GM12878 (cell line): ENCODE measurements around the gene PDE10A. TPM values are rescaled to one million over a fixed set of nuclear protein-coding genes. Genes with fewer than 3 reads are reported as not detected.
"Not testable (repeated sequence)": the region's sequence is repeated elsewhere in the genome, so short reads cannot be mapped to it uniquely, and the experiment has no call there.

Source experiments
- ATAC-seq: fragments of 200-7000 bp; cut with Tn5 transposase; 3 replicates; pipeline ENCODE4 v1.9.1; 2020; ENCODE audit warnings: mild to moderate bottlenecking, moderate library complexity
- BruUV-seq: library from RNA; stranded (reverse); fragments of 400-500 nt; replicated peaks from 2 replicates; lab custom pipeline; 2021; lab: Mats Ljungman, UMichigan
- CTCF ChIA-PET: fragments of 300-600 bp; sonication (Branson Sonifier 250); formaldehyde crosslinking; extraction: SDS; loops from one replicate; lab custom pipeline; 2021; ENCODE audit warnings: inconsistent platforms; lab: Yijun Ruan, JAX
- POLR2A ChIA-PET: fragments of 350-600 bp; formaldehyde crosslinking; extraction: SDS; loops from one replicate; lab custom pipeline; 2021; ENCODE audit warnings: inconsistent platforms; lab: Charles Lee
- RAD21 ChIA-PET: fragments of 300-600 bp; sonication (Branson Sonifier 250); formaldehyde crosslinking; loops from one replicate; lab custom pipeline; 2023; ENCODE audit warnings: antibody characterized with exemption; ENCODE audit not compliant: unreplicated experiment; lab: Charles Lee
- SMC1A ChIA-PET: fragments of 300-600 bp; sonication (Branson Sonifier 250); formaldehyde crosslinking; loops from one replicate; lab custom pipeline; 2023; ENCODE audit not compliant: unreplicated experiment, uncharacterized antibody; lab: Charles Lee
- DNase-seq: peaks from one replicate; pipeline ENCODE4 v3.0.0-alpha.2; 2011; ENCODE audit warnings: low read depth, low spot score
- FAIRE-seq: peaks from 3 replicates; lab custom pipeline; 2011; peaks lifted over from hg19 to GRCh38; lab: Jason Lieb, UNC
- H2AFZ ChIP-seq: 2 replicates; pipeline ENCODE4 v1.6.0; 2011; ENCODE audit warnings: low read depth, low read length, control low read depth; ENCODE audit not compliant: control insufficient read depth
- H3K27ac ChIP-seq: 2 replicates; pipeline ENCODE4 v1.5.1; 2011; ENCODE audit warnings: control low read depth; ENCODE audit not compliant: control insufficient read depth, insufficient read depth
- H3K27me3 ChIP-seq, 2 experiments: replicated peaks in 1 of 2; 2 replicates each; pipeline versions ENCODE4 v1.6.0 to v1.6.1; 2011; ENCODE audit warnings: low read length in 1 of 2; ENCODE audit not compliant: control insufficient read depth in 2 of 2, insufficient read depth in 2 of 2
- H3K36me3 ChIP-seq, 2 experiments: 2 replicates each; pipeline ENCODE4 v1.5.1; 2011; ENCODE audit warnings: low read length in 1 of 2; ENCODE audit not compliant: control insufficient read depth in 2 of 2, insufficient read depth in 2 of 2
- H3K4me1 ChIP-seq: 2 replicates; pipeline ENCODE4 v1.6.1; 2011; ENCODE audit warnings: mild to moderate bottlenecking, low read length, moderate library complexity, mixed read lengths; ENCODE audit not compliant: control insufficient read depth, insufficient read depth
- H3K4me2 ChIP-seq: 2 replicates; pipeline ENCODE4 v1.6.0; 2011; ENCODE audit warnings: control low read depth; ENCODE audit not compliant: control insufficient read depth, insufficient read depth
- H3K4me3 ChIP-seq: fragments of 200-600 bp; sonication (generic); 2 replicates; pipeline ENCODE4 v1.5.1; 2016
- H3K79me2 ChIP-seq: 2 replicates; pipeline ENCODE4 v1.6.0; 2011; ENCODE audit warnings: low read length; ENCODE audit not compliant: control insufficient read depth, insufficient read depth
- H3K9ac ChIP-seq: 2 replicates; pipeline ENCODE4 v1.8.0; 2011; ENCODE audit warnings: low read length, control low read depth, mixed read lengths; ENCODE audit not compliant: control insufficient read depth, insufficient read depth
- H3K9me3 ChIP-seq: replicated peaks from 3 replicates; pipeline ENCODE4 v1.5.1; 2011; ENCODE audit warnings: mild to moderate bottlenecking, low read length; ENCODE audit not compliant: control insufficient read depth, insufficient read depth
- H4K20me1 ChIP-seq: 2 replicates; pipeline ENCODE4 v1.6.0; 2011; ENCODE audit not compliant: control insufficient read depth, insufficient read depth
- ATF2 ChIP-seq: IDR thresholded peaks from 2 replicates; pipeline ENCODE4 v1.6.1; 2012; ENCODE audit warnings: low read length, inconsistent platforms
- BCL11A ChIP-seq: IDR thresholded peaks from 2 replicates; pipeline ENCODE4 v1.6.1; 2011; ENCODE audit warnings: low read depth, low read length
- CEBPZ ChIP-seq: fragments of 150-350 bp; IDR thresholded peaks from 2 replicates; pipeline ENCODE4 v1.6.1; 2016; ENCODE audit warnings: low read depth, low read length
- MYC ChIP-seq: IDR thresholded peaks from 2 replicates; pipeline ENCODE4 v1.6.1; 2011; ENCODE audit warnings: mild to moderate bottlenecking, low read length, moderate library complexity, inconsistent platforms; ENCODE audit not compliant: insufficient read depth, insufficient replicate concordance, insufficient read length, severe bottlenecking
- RCOR1 ChIP-seq: conservative IDR thresholded peaks from 2 replicates; pipeline ENCODE4 v1.6.1; 2012; ENCODE audit warnings: low read depth, low read length, improper control_type of control experiment
- TAF1 ChIP-seq: IDR thresholded peaks from 2 replicates; pipeline ENCODE4 v1.6.1; 2011; ENCODE audit warnings: mild to moderate bottlenecking, low read depth, low read length, borderline replicate concordance
- WGBS: methylation state at CpG from one replicate; pipeline ENCODE4 v1.1.6; 2016; ENCODE audit warnings: low lambda C conversion rate; ENCODE audit not compliant: insufficient replicate concordance, insufficient coverage; ENCODE audit errors: missing lambda C conversion rate; 5-methylcytosine and 5-hydroxymethylcytosine counted together
- in situ Hi-C: fragments of 300-500 bp; cut with MboI; formaldehyde crosslinking; loops from 9 replicates; pipeline ENCODE4 v1.14.3; 2018; ENCODE audit warnings: mixed read lengths
- intact Hi-C: fragments of 100-400 bp; cut with micrococcal nuclease; formaldehyde crosslinking; loops from one replicate; pipeline ENCODE4 v1.14.2; 2022; ENCODE audit not compliant: unreplicated experiment
- polyA plus RNA-seq, 11 experiments: library from polyadenylated mRNA; depleted of rRNA in 4 of 11; unstranded in 6 of 11; stranded (reverse) in 5 of 11; fragments of >200 nt; fragmentation: Nextera tagmentation in 4 of 11; fragmentation: Illumina TruSeq in 1 of 11; extraction: Ambion mirVana in 4 of 11; extraction: Trizol in 1 of 11; gene quantifications; 1 replicate in 1 of 11; 2 replicates in 10 of 11; pipeline versions ENCODE4 v1.2.1 to v1.2.3, GENCODE V29; 2011 to 2016; ENCODE audit warnings: inconsistent platforms in 2 of 11, missing spikeins in 2 of 11, low read depth in 1 of 11
- total RNA-seq, 4 experiments: library from RNA; depleted of rRNA in 3 of 4; stranded (reverse); fragments of >200 nt in 3 of 4; fragmentation: Illumina TruSeq in 1 of 4; extraction: Trizol in 1 of 4; gene quantifications; 2 replicates each; pipeline versions ENCODE4 v1.2.1 to v1.2.3, GENCODE V29; 2013 to 2021

PDE10A gene
- total and polyA plus RNA-seq, 10 of the 15 experiments (the other 5 are each of a cell fraction or from before 2014, with no cell fraction given) = under 0.01 to 1.3 (median 0.03) TPM; not detected in 2

- TF ChIP-seq ATF2 (no peak), TAF1 (no peak), BCL11A (no peak), RCOR1 (no peak), CEBPZ (no peak), MYC (no peak)
Observed at GRCh38 chr6:165559632-165560031, 103.4 kb downstream of the PDE10A start (continued).

GRCh38 chr6:165558097-165558496 lies 104.9 kb downstream of the PDE10A start:
- H4K20me1 ChIP-seq, H3K4me3 ChIP-seq, H3K36me3 ChIP-seq, SMC1A ChIA-PET, H2AFZ ChIP-seq, H3K9ac ChIP-seq, intact Hi-C loops, POLR2A ChIA-PET, ATAC-seq, RAD21 ChIA-PET, in situ Hi-C loops, FAIRE-seq, H3K27me3 ChIP-seq, CTCF ChIA-PET, H3K79me2 ChIP-seq, H3K27ac ChIP-seq, H3K4me1 ChIP-seq, H3K4me2 ChIP-seq, DNase-seq, H3K9me3 ChIP-seq, BruUV-seq: not testable (repeated sequence)
- WGBS = 50% methylated on average over 6 of the region's 6 CpGs
